AG04450 (cell line): ENCODE measurements around the gene PRRT4. TPM values are rescaled to one million over a fixed set of nuclear protein-coding genes. Genes with fewer than 3 reads are reported as not detected.

Experiments
- CTCF ChIA-PET: fragments of 300-600, 350-600 bp; formaldehyde crosslinking; extraction: SDS; loops from one replicate; lab custom pipeline; 2022; ENCODE audit warnings: antibody characterized with exemption, inconsistent platforms; lab: Charles Lee
- POLR2A ChIA-PET: fragments of 350-600 bp; formaldehyde crosslinking; extraction: SDS; loops from one replicate; lab custom pipeline; 2021; ENCODE audit warnings: antibody characterized with exemption, inconsistent platforms; lab: Yijun Ruan, JAX
- DNase-seq: peaks from one replicate; pipeline ENCODE4 v3.0.0-alpha.2; 2011; ENCODE audit warnings: low read depth, low spot score
- H3K27ac ChIP-seq: one replicate; pipeline ENCODE4 v1.5.1; 2012; ENCODE audit warnings: low read depth, low read length, control low read depth
- H3K27me3 ChIP-seq: one replicate; pipeline ENCODE4 v1.6.0; 2012; ENCODE audit warnings: low read length; ENCODE audit not compliant: control insufficient read depth, insufficient read depth
- H3K4me3 ChIP-seq: 2 replicates; pipeline ENCODE4 v1.5.1; 2011; ENCODE audit warnings: mild to moderate bottlenecking, low read depth, low read length, control low read depth
- H3K9me3 ChIP-seq: 2 replicates; pipeline ENCODE4 v1.5.1; 2012; ENCODE audit warnings: low read length; ENCODE audit not compliant: control insufficient read depth, insufficient read depth
- CTCF ChIP-seq: IDR thresholded peaks from 2 replicates; pipeline ENCODE4 v1.5.1; 2011; ENCODE audit warnings: low read depth, low read length, control low read depth, inconsistent platforms
- polyA plus RNA-seq: library from polyadenylated mRNA; depleted of rRNA; stranded (reverse); fragments of >200 nt; gene quantifications from 2 replicates; pipeline ENCODE4 v1.2.3, GENCODE V29; 2011

The PRRT4 gene
- polyA plus RNA-seq, 1 experiment = not detected

DNA sequence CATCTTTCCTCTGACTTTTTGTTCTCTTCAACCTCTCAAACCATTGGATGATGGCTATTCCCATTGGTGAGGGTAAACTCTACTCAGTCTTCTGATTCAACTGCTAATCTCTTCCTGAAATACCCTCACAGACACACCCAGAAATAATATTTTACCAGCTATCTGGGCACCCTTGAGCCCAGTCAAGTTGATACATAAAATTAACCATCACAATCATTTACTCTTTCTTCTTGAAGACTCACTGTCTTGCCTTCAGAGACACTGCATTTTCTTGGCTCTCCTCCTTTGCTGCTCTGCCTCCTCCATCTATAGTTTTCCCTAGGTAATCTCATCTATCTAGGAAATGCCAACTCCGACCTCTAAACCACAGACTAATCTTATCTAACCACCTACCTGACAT lies 12.6 kb upstream of the PRRT4 start:
- TF ChIP-seq CTCF = no peak

DNA sequence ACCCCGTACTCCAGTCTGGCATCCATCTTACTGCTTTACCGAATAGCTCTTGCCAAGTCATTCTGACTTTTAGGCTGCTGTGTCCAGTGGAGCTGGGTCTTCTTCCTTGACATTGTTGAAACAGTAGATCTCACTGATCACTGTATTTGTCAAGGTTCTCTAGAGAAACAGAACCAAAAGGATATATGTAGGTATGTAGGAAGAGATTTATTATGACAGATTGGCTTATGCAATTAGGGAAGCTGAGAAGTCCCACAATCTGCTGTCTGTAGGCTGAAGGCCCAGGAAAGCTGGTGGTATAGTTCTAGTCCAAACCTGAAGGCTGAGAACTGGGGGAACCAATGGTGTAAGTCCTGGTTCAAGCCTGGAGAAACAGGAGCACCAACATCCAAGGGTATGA lies 12.1 kb upstream of the PRRT4 start:
- POLR2A ChIA-PET = no interaction called here
- Histone ChIP-seq H3K27ac (no peak overlapping the region), H3K4me3 (no peak overlapping the region), H3K27me3 (peaks cover 9% of the 10 kb centered on the region), H3K9me3 (no peaks in the 10 kb centered on the region)
- DNase-seq = no peak
- CTCF ChIA-PET = interaction anchor here (0.8 to 4.0 kb wide), 4 partner anchors 8 to 29 kb away, joined by 3 to 27 read pairs (median 8); no protein-coding TSS in a partner anchor
- no peak for TF ChIP-seq CTCF

More for the DNA sequence above, 12.6 kb upstream of the PRRT4 start:
- ChIA-PET POLR2A (no interaction called here), CTCF (interaction anchor here (0.8 to 4.0 kb wide), 4 partner anchors 13 to 29 kb away, joined by 3 to 27 read pairs (median 6); no protein-coding TSS in a partner anchor)
- H3K27me3 ChIP-seq = peaks cover 12% of the 10 kb centered on the region
- H3K9me3 ChIP-seq = no peaks in the 10 kb centered on the region
- H3K27ac ChIP-seq = no peak overlapping the region
- no peak overlapping the region for H3K4me3 ChIP-seq
- DNase-seq = no peak

GRCh38 chr7:128370491-128370890 lies 9.0 kb upstream of the PRRT4 start:
- no peaks in the 10 kb centered on the region for H3K9me3 ChIP-seq
- no peak overlapping the region for H3K27ac ChIP-seq
- H3K27me3 ChIP-seq = peaks cover 21% of the 10 kb centered on the region
- H3K4me3 ChIP-seq = no peak overlapping the region
- ChIA-PET CTCF (interaction anchor here (1.0 to 1.3 kb wide), 2 partner anchors 17 to 54 kb away, joined by 5 read pairs; no protein-coding TSS in a partner anchor), POLR2A (no interaction called here)
- TF ChIP-seq CTCF = no peak
- no peak for DNase-seq

GRCh38 chr7:128366986-128367385 lies 5.5 kb upstream of the PRRT4 start:
- TF ChIP-seq CTCF = no peak
- Histone ChIP-seq H3K27ac (no peak overlapping the region), H3K27me3 (peaks cover 50% of the 10 kb centered on the region), H3K9me3 (no peaks in the 10 kb centered on the region), H3K4me3 (no peak overlapping the region)
- DNase-seq = no peak
- CTCF ChIA-PET = interaction anchor here (1.3 kb wide), 1 partner anchor 21 kb away, joined by 5 read pairs; no protein-coding TSS in a partner anchor
- POLR2A ChIA-PET = no interaction called here

GRCh38 chr7:128366300-128366699 lies 4.8 kb upstream of the PRRT4 start:
- ChIA-PET POLR2A (no interaction called here), CTCF (interaction anchor here (1.3 kb wide), 1 partner anchor 21 kb away, joined by 5 read pairs; no protein-coding TSS in a partner anchor)
- no peak for TF ChIP-seq CTCF
- no peak for DNase-seq
- Histone ChIP-seq H3K9me3 (no peaks in the 10 kb centered on the region), H3K27me3 (peaks cover 54% of the 10 kb centered on the region), H3K4me3 (no peak overlapping the region), H3K27ac (no peak overlapping the region)
